ENCODE measurements around the gene TRAF7. TPM values are rescaled to one million over a fixed set of nuclear protein-coding genes. Genes with fewer than 3 reads are reported as not detected.
"Not testable (repeated sequence)": the region's sequence is repeated elsewhere in the genome, so short reads cannot be mapped to it uniquely, and the experiment has no call there.

The TRAF7 gene
- total RNA-seq (2014; rRNA removed; shearing (Covaris generic)): 26.4 and 39.5 TPM in 2 replicates

- Histone ChIP-seq H3K36me3 (peaks cover 53% of the 10 kb centered on the region), H3K4me3 (peak within 1 kb of the TSS; percentile 64), H3K9me3 (replicated peaks) (no peaks in the 10 kb centered on the region), H3K4me1 (replicated peaks) (peaks cover 35% of the 10 kb centered on the region), H3K27me3 (replicated peaks) (no peaks in the 10 kb centered on the region), H3K27ac (peak within 1 kb of the TSS; percentile 43)
- DNase-seq (ENCODE audit: low read depth in 1 of 2, low spot score in 2 of 2): peak; percentile 99 to 100
Measured at GRCh38 chr16:2155091-2155950, at the start of gene TRAF7. TRAF7 (plus strand) TSS chr16:2155782; CDS start chr16:2163921, 8,139 bp downstream.

- not testable (repeated sequence) for H3K4me3 ChIP-seq; H3K27ac ChIP-seq; H3K9me3 ChIP-seq (replicated peaks); H3K27me3 ChIP-seq (replicated peaks); DNase-seq (ENCODE audit: low read depth in 1 of 2, low spot score in 2 of 2); H3K4me1 ChIP-seq (replicated peaks)
- peaks cover 14% of the 10 kb centered on the region for H3K36me3 ChIP-seq
Measured at GRCh38 chr16:2106211-2106610, 49.4 kb upstream of the TRAF7 start.

- H3K4me3 ChIP-seq; H3K9me3 ChIP-seq (replicated peaks); H3K4me1 ChIP-seq (replicated peaks); H3K27ac ChIP-seq; H3K27me3 ChIP-seq (replicated peaks); DNase-seq (ENCODE audit: low read depth in 1 of 2, low spot score in 2 of 2): not testable (repeated sequence)
- H3K36me3 ChIP-seq: peaks cover 13% of the 10 kb centered on the region
Measured at GRCh38 chr16:2107121-2107790, 48.3 kb upstream of the TRAF7 start.

- not testable (repeated sequence) for H3K4me3 ChIP-seq; H3K27ac ChIP-seq; H3K9me3 ChIP-seq (replicated peaks); H3K4me1 ChIP-seq (replicated peaks); H3K27me3 ChIP-seq (replicated peaks); DNase-seq (ENCODE audit: low read depth in 1 of 2, low spot score in 2 of 2)
- peaks cover 13% of the 10 kb centered on the region for H3K36me3 ChIP-seq
Measured at GRCh38 chr16:2107791-2108125, 47.8 kb upstream of the TRAF7 start.

GRCh38 chr16:2108446-2109270 lies 46.9 kb upstream of the TRAF7 start:
- H3K4me1 ChIP-seq (replicated peaks); H3K27me3 ChIP-seq (replicated peaks); DNase-seq (ENCODE audit: low read depth in 1 of 2, low spot score in 2 of 2); H3K27ac ChIP-seq; H3K9me3 ChIP-seq (replicated peaks); H3K4me3 ChIP-seq: not testable (repeated sequence)
- peaks cover 13% of the 10 kb centered on the region for H3K36me3 ChIP-seq

- H3K4me3 ChIP-seq; DNase-seq (ENCODE audit: low read depth in 1 of 2, low spot score in 2 of 2); H3K9me3 ChIP-seq (replicated peaks); H3K4me1 ChIP-seq (replicated peaks); H3K27me3 ChIP-seq (replicated peaks); H3K27ac ChIP-seq: not testable (repeated sequence)
- H3K36me3 ChIP-seq: peaks cover 13% of the 10 kb centered on the region
Measured at GRCh38 chr16:2109271-2109580, 46.4 kb upstream of the TRAF7 start.

- H3K4me1 ChIP-seq (replicated peaks); H3K27ac ChIP-seq; DNase-seq (ENCODE audit: low read depth in 1 of 2, low spot score in 2 of 2); H3K4me3 ChIP-seq; H3K9me3 ChIP-seq (replicated peaks); H3K27me3 ChIP-seq (replicated peaks): not testable (repeated sequence)
- H3K36me3 ChIP-seq: peaks cover 13% of the 10 kb centered on the region
Measured at GRCh38 chr16:2109872-2110271, 45.7 kb upstream of the TRAF7 start.

- not testable (repeated sequence) for H3K27me3 ChIP-seq (replicated peaks); DNase-seq (ENCODE audit: low read depth in 1 of 2, low spot score in 2 of 2)
- H3K36me3 ChIP-seq: peaks cover 13% of the 10 kb centered on the region
Measured at GRCh38 chr16:2110332-2111008, 45.1 kb upstream of the TRAF7 start.

GRCh38 chr16:2111009-2111353 lies 44.6 kb upstream of the TRAF7 start:
- H3K36me3 ChIP-seq: peaks cover 13% of the 10 kb centered on the region

More at GRCh38 chr16:2110332-2111008, 45.1 kb upstream of the TRAF7 start:
- not testable (repeated sequence) for H3K27ac ChIP-seq; H3K4me1 ChIP-seq (replicated peaks); H3K4me3 ChIP-seq; H3K9me3 ChIP-seq (replicated peaks)

GRCh38 chr16:2111412-2112335 lies 43.9 kb upstream of the TRAF7 start:
- not testable (repeated sequence) for H3K4me3 ChIP-seq; DNase-seq (ENCODE audit: low read depth in 1 of 2, low spot score in 2 of 2); H3K27ac ChIP-seq

More at GRCh38 chr16:2111009-2111353, 44.6 kb upstream of the TRAF7 start:
- not testable (repeated sequence) for H3K4me3 ChIP-seq; H3K27ac ChIP-seq; H3K9me3 ChIP-seq (replicated peaks); H3K27me3 ChIP-seq (replicated peaks); H3K4me1 ChIP-seq (replicated peaks); DNase-seq (ENCODE audit: low read depth in 1 of 2, low spot score in 2 of 2)

GRCh38 chr16:2112539-2113106 lies 43.0 kb upstream of the TRAF7 start:
- not testable (repeated sequence) for H3K27me3 ChIP-seq (replicated peaks); DNase-seq (ENCODE audit: low read depth in 1 of 2, low spot score in 2 of 2); H3K4me3 ChIP-seq; H3K27ac ChIP-seq; H3K9me3 ChIP-seq (replicated peaks); H3K4me1 ChIP-seq (replicated peaks)
- H3K36me3 ChIP-seq: peaks cover 11% of the 10 kb centered on the region

More at GRCh38 chr16:2111412-2112335, 43.9 kb upstream of the TRAF7 start:
- peaks cover 13% of the 10 kb centered on the region for H3K36me3 ChIP-seq
- H3K9me3 ChIP-seq (replicated peaks); H3K4me1 ChIP-seq (replicated peaks); H3K27me3 ChIP-seq (replicated peaks): not testable (repeated sequence)

GRCh38 chr16:2114225-2114624 lies 41.4 kb upstream of the TRAF7 start:
- not testable (repeated sequence) for DNase-seq (ENCODE audit: low read depth in 1 of 2, low spot score in 2 of 2); H3K4me3 ChIP-seq; H3K4me1 ChIP-seq (replicated peaks)

More at GRCh38 chr16:2114225-2114624, 41.4 kb upstream of the TRAF7 start:
- H3K36me3 ChIP-seq; H3K27ac ChIP-seq; H3K9me3 ChIP-seq (replicated peaks); H3K27me3 ChIP-seq (replicated peaks): not testable (repeated sequence)

Measured in SJSA1 (cell line).